Stimulated activated CD4-positive, alpha-beta T cell treated with anti-CD3 and anti-CD28 coated beads, Interleukin-12 subunit alpha, Interleukin-12 subunit beta, amount 100 ng/mL, for 4 hours (primary cell): ENCODE results near the gene GBP2.
"Not testable (repeated sequence)": the region's sequence is repeated elsewhere in the genome, so short reads cannot be mapped to it uniquely, and the experiment has no call there.

ENCODE experiments used
- DNase-seq: peaks from one replicate; pipeline ENCODE4 v3.0.0-alpha.2; 2020

Gene GBP2

GRCh38 chr1:89125913-89126580 is at the start of gene GBP2:
GBP2 (minus strand) TSS chr1:89126114; CDS start chr1:89121966, 4,148 bp downstream.
- DNase-seq, result no peak

- no peak for DNase-seq
These were observed 48.6 kb upstream of the GBP2 start for GRCh38 chr1:89174491-89174890.

DNA sequence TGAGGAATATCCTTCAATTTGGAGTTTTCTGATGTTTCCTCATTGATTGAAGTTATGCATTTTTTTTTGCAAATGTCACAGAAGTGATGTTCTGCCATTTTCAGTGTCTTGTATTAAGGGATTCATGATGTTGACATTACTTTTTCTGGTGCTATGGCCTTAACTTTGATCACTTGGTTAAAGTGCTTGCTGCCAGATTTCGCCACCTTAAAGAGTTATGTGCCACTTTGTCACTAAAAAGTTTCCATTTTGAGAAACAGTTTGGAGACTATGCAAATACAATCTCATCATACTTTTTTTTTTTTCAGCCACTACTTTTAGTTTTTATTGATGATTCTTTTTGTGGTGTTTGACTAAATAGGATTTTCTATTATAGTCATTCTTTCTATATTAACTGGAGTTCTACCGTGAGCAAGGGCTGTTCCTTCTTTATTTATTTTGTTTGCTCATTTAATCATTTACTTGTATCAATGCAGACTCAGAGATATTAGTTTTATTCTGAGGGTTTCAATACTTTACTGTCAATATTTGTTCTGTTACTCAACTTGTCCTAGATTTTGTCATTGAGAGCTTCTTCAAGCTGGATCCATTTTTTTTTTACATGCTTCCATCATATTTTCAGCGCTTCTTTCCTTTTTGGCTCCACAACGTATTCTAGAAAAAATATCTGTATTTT is 46.7 kb upstream of the GBP2 start:
- DNase-seq, result no peak

GRCh38 chr1:89171067-89171438 is 45.1 kb upstream of the GBP2 start:
- DNase-seq, result no peak

GRCh38 chr1:89170170-89171066 is 44.5 kb upstream of the GBP2 start:
- DNase-seq, result no peak

- no peak for DNase-seq
These were observed 43.3 kb upstream of the GBP2 start for GRCh38 chr1:89169166-89169565.

DNA sequence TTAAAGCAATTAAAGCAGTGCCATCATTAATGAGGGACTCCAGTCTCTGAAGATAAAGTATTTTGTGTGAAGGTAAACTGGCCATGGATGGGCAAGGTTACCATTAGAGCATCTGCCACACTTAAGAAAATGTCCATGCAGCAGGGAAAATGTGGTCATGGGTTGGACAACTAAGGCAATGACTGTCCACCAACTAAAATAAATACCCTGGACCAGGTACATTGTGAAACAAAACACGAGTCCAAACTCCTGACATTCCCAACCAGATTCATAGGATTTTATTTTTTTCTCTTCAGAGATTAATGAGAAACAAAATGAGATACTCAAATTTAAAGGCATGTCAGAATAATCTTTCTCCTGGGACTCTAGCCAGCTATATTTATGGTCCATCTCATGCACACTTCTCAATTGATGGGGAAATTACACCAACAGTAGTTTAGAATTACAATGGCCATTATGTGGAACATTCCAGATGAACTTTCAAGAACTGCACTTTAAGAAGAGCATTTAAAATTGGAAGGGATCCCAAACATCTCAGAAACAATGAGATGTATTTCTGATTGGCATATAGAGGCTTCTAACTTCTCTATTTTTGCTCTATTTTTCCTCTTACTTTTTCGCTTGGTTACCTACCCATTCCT is 41.8 kb upstream of the GBP2 start:
- no peak for DNase-seq

DNA sequence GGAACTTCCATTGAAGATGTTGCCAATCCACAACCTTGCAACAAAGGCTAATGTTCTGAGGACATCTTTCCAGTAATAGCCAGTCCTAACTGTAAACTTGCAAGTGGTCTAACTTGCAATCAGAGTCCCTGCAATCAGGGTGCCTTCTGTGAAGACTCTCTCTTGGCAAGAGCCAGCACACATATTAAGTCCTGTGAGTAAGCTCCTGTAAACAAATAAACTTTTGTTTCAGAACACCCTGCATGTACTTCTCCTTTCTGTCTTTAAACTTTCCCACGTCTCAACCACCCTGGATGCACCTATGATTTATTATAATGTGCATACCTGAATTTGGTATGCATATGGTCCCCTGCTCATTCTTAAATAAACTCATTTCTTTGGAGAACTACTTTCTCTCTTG is 40.8 kb upstream of the GBP2 start:
- no peak for DNase-seq

- DNase-seq, result no peak
These were observed 39.9 kb upstream of the GBP2 start for GRCh38 chr1:89165811-89166210.

DNA sequence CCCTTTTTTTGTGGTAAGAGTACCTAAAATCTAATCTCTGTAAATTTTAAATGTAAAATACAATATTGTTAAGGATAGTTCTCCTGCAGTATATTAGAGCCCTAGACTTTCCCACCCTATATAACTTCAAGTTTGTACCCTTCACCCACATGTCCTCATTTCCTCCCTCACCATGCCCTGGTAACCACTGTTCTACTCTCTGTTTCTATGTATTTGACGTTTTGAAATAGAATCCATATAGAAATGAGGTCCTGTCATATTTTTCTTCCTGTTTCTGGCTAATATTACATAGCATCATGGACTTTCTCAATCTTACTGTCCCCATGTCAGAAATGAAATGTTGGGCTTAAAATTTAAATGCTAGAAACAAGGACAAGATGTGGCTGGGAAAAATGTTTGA is 25.1 kb upstream of the GBP2 start:
- no peak for DNase-seq

GRCh38 chr1:89149976-89150375 is 24.1 kb upstream of the GBP2 start:
- no peak for DNase-seq

GRCh38 chr1:89149229-89149628 is 23.3 kb upstream of the GBP2 start:
- no peak for DNase-seq

DNA sequence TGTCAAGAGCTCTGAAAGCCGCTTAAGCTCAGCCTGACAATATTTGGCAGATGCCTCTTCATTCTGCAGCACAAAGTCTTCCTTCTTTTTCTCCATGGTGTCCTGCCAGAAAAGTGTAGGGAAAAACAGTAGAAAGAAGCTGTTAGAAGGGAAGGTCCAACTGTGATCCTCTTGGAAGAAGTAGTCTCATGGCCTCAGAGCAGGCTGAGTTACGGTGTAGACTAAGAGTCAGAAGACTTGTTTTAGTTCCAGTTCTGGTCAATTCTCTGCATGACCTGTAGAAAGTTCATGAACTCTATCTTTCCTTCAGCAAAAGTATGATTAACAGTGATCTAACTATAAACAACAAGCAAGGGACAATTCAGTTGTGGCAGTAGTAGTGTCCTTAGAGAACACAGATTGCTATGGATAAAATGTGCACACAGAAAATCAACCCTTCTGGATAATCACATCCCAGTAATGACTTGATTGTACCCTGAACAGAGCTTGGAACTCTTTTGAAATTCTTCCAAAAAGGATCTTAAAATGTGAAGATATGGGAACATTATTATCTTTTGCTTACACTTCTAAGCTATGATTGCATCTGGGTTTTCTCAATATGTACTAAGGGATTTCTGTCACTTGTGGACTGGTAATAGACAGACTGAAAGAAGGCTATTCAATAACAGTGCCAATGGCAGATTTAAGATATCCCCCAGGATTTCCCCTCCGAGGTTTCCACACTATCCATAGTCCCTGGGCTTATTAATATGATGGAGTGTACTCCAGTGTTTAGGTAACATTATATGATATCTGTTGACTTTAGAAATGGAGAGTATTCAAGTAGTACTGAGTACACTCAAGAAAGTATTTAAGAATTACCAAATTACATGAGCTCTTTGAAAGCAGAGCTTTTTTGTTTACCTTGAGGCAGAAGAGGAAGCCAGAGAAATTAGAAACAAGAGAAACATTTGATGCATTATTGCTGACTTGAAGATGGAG is 22.1 kb upstream of the GBP2 start:
- DNase-seq, result no peak

GRCh38 chr1:89146721-89147120 is 20.8 kb upstream of the GBP2 start:
- no peak for DNase-seq

GRCh38 chr1:89143484-89143883 is 17.6 kb upstream of the GBP2 start:
- no peak for DNase-seq

DNA sequence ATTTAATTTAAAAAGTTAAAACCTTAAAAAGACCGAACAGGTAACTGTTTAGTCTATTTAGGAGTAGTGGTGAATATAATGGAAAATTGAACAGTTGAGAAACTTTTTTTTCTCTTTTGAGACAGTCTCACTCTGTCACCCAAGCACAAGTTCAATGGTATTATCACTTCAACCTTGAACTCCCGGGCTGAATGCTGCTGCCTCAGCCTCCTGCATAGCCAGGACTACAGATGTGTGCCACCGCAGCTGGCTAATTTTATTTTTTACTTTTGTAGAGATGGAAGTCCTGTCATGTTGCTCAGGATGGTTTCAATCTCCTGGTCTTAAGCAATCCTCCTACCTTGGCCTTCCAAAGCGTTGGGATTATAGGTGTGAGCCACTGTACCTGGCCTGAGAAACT is 16.2 kb upstream of the GBP2 start:
- no peak for DNase-seq

DNA sequence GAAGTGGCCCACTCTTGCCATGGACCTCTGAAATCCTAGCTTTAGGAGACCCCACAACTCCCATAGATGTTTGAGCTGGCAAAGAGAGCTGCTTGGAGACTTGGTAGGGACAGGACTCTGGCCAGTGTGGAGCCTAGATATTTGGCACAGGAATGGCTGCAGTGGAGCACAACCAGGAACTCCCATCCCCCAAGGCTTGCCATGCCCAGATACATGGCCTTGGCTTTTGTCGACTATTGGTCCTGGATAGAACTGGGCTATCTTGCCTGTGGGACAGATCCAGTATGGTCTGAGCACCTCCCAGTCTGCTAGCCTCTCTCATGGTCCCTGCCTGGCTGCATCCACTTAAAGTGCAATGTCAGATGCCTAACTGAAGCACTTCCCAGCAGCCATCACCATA is 7.8 kb upstream of the GBP2 start:
- DNase-seq, result no peak

DNA sequence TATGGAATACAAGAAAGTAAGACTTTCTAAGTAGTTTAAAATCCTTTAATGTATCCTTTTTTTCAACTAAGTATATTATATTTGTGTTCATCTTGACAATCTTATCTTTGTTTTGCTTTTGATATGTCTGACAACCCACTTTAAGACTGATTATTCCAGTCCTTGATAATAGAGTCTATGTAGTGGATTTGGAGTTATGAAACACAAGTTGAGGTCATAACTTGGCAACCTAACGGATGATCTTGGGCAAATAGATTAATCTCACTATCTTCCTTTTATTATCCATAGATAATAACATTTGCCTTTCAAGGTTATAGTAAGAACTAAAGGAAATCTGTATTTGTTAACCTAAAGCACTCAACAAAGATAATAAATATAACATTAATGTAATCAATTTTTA is 4.8 kb upstream of the GBP2 start:
- DNase-seq, result no peak

GRCh38 chr1:89129911-89130310 is 4.0 kb upstream of the GBP2 start:
- no peak for DNase-seq

DNA sequence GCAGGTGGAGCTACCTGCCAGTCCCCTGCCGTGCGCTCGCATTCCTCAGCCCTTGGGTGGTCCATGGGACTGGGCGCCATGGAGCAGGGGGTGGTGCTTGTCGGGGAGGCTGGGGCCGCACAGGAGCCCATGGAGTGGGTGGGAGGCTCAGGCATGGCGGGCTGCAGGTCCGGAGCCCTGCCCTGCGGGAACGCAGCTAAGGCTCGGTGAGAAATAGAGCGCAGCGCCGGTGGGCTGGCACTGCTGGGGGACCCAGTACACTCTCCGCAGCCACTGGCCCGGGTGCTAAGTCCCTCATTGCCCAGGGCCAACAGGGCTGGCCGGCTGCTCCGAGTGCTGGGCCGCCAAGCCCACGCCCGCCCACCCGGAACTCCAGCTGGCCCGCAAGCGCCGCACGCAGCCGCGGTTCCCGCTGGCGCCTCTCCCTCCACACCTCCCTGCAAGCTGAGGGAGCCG is 2.1 kb upstream of the GBP2 start:
- not testable (repeated sequence) for DNase-seq

DNA sequence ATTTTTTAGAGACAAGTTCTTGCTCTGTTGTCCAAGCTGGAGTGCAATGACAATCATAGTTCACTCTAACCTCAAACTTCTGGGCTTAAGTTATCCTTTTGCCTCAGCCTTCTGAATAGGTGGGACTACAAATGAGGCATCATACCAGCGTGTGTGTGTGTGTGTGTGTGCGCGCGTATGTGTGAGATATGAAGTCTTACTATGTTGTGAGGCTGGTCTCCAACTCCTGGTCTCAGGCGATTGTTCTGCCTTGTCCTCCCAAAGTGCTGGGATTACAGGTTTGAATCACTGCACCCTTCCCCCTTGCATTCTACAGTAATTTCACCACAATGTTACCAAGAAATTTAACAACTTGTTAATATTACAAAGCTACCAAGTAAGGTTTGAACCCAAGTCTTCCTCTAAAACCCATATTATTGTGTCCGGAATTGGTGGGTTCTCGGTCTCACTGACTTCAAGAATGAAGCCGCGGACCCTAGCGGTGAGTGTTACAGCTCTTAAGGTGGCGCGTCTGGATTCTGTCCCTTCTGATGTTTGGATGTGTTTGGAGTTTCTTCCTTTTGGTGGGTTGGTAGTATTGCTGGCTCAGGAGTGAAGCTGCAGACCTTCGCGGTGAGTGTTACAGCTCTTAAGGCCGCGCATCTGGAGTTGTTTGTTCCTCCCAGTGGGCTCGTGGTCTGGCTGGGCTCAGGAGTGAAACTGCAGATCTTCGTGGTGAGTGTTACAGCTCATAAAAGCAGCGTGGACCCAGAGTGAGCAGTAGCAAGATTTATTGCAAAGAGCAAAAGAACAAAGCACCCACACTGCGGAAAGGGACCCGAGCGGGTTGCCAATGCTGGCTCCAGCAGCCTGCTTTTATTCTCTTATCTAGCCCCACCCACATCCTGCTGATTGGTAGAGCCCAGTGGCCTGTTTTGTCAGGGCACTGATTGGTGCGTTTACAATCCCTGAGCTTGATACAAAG is 970 bp upstream of the GBP2 start:
- peak; percentile 61 for DNase-seq
